ENCODE measurements around the gene ZBTB40. TPM values are rescaled to one million over a fixed set of nuclear protein-coding genes. Genes with fewer than 3 reads are reported as not detected.

The ZBTB40 gene
- total and polyA plus RNA-seq, 10 of the 15 experiments (the other 5 are each of a cell fraction or from before 2014, with no cell fraction given), result 1.9 to 14.4 (median 9.0) TPM

DNA sequence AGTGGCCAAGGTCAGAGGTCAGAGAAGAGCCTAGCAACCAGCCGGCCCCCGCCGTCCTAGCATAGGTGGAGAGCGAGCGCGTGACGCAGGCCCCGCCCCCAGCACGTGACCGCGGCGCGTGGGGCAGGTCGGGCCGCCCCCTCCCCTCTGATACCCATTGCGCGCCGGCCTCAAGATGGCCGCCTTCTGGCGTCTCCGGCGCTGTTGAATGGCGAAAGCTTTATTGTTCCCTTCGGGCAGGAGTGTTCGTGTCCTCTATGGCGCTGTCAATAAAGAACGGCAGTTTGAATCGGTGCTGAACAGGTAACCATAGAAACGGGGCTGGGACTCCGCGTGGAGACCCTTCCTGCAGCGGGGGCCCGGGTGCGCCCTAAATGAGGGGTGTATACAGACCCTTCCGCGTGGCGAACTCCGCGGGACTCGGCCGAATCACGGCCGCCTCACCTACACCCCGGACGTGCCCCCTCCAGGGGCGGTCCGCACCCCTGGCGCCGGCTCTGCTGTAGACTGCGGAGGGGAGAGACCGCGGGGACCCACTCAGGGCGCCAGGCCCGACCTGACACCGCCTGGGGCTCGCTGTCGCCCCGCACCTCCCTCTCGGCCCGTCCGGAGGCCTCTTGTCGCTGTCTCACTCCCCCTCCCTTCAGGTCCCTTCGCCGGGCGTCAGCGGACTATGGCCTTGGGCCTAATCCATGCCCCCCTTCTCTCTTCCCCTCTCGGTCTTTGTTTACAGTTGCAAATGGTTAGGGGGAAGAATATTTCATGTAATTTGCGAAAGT, at the start of gene ZBTB40 (continued):
- TF ChIP-seq, protein P1, sequence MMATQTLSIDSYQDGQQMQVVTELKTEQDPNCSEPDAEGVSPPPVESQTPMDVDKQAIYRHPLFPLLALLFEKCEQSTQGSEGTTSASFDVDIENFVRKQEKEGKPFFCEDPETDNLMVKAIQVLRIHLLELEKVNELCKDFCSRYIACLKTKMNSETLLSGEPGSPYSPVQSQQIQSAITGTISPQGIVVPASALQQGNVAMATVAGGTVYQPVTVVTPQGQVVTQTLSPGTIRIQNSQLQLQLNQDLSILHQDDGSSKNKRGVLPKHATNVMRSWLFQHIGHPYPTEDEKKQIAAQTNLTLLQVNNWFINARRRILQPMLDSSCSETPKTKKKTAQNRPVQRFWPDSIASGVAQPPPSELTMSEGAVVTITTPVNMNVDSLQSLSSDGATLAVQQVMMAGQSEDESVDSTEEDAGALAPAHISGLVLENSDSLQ (IDR thresholded peaks at IDR 0.05), result peak; percentile 51
- peak; percentile 62 for TF ChIP-seq SIX5 (IDR thresholded peaks at IDR 0.05; ENCODE audit: low read depth, low read length, severe bottlenecking)
- peak; percentile 92 for TF ChIP-seq CREB1 (IDR thresholded peaks at IDR 0.05; ENCODE audit: low read depth)
- peak; percentile 84 for TF ChIP-seq IKZF1 (conservative IDR thresholded peaks at IDR 0.05)
- TF ChIP-seq, protein P2, sequence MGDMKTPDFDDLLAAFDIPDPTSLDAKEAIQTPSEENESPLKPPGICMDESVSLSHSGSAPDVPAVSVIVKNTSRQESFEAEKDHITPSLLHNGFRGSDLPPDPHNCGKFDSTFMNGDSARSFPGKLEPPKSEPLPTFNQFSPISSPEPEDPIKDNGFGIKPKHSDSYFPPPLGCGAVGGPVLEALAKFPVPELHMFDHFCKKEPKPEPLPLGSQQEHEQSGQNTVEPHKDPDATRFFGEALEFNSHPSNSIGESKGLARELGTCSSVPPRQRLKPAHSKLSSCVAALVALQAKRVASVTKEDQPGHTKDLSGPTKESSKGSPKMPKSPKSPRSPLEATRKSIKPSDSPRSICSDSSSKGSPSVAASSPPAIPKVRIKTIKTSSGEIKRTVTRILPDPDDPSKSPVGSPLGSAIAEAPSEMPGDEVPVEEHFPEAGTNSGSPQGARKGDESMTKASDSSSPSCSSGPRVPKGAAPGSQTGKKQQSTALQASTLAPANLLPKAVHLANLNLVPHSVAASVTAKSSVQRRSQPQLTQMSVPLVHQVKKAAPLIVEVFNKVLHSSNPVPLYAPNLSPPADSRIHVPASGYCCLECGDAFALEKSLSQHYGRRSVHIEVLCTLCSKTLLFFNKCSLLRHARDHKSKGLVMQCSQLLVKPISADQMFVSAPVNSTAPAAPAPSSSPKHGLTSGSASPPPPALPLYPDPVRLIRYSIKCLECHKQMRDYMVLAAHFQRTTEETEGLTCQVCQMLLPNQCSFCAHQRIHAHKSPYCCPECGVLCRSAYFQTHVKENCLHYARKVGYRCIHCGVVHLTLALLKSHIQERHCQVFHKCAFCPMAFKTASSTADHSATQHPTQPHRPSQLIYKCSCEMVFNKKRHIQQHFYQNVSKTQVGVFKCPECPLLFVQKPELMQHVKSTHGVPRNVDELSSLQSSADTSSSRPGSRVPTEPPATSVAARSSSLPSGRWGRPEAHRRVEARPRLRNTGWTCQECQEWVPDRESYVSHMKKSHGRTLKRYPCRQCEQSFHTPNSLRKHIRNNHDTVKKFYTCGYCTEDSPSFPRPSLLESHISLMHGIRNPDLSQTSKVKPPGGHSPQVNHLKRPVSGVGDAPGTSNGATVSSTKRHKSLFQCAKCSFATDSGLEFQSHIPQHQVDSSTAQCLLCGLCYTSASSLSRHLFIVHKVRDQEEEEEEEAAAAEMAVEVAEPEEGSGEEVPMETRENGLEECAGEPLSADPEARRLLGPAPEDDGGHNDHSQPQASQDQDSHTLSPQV (IDR thresholded peaks at IDR 0.05), result no peak
- TF ChIP-seq NFIC (IDR thresholded peaks at IDR 0.05; ENCODE audit: low read depth, low read length), result no peak
- peak; percentile 93 for TF ChIP-seq BMI1 (IDR thresholded peaks at IDR 0.05; ENCODE audit: borderline replicate concordance)
- TF ChIP-seq, protein P3, sequence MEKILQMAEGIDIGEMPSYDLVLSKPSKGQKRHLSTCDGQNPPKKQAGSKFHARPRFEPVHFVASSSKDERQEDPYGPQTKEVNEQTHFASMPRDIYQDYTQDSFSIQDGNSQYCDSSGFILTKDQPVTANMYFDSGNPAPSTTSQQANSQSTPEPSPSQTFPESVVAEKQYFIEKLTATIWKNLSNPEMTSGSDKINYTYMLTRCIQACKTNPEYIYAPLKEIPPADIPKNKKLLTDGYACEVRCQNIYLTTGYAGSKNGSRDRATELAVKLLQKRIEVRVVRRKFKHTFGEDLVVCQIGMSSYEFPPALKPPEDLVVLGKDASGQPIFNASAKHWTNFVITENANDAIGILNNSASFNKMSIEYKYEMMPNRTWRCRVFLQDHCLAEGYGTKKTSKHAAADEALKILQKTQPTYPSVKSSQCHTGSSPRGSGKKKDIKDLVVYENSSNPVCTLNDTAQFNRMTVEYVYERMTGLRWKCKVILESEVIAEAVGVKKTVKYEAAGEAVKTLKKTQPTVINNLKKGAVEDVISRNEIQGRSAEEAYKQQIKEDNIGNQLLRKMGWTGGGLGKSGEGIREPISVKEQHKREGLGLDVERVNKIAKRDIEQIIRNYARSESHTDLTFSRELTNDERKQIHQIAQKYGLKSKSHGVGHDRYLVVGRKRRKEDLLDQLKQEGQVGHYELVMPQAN (conservative IDR thresholded peaks at IDR 0.05), result peak; percentile 86
- TF ChIP-seq, protein P4, sequence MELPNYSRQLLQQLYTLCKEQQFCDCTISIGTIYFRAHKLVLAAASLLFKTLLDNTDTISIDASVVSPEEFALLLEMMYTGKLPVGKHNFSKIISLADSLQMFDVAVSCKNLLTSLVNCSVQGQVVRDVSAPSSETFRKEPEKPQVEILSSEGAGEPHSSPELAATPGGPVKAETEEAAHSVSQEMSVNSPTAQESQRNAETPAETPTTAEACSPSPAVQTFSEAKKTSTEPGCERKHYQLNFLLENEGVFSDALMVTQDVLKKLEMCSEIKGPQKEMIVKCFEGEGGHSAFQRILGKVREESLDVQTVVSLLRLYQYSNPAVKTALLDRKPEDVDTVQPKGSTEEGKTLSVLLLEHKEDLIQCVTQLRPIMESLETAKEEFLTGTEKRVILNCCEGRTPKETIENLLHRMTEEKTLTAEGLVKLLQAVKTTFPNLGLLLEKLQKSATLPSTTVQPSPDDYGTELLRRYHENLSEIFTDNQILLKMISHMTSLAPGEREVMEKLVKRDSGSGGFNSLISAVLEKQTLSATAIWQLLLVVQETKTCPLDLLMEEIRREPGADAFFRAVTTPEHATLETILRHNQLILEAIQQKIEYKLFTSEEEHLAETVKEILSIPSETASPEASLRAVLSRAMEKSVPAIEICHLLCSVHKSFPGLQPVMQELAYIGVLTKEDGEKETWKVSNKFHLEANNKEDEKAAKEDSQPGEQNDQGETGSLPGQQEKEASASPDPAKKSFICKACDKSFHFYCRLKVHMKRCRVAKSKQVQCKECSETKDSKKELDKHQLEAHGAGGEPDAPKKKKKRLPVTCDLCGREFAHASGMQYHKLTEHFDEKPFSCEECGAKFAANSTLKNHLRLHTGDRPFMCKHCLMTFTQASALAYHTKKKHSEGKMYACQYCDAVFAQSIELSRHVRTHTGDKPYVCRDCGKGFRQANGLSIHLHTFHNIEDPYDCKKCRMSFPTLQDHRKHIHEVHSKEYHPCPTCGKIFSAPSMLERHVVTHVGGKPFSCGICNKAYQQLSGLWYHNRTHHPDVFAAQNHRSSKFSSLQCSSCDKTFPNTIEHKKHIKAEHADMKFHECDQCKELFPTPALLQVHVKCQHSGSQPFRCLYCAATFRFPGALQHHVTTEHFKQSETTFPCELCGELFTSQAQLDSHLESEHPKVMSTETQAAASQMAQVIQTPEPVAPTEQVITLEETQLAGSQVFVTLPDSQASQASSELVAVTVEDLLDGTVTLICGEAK (IDR thresholded peaks at IDR 0.05; ENCODE audit: borderline replicate concordance), result peak; percentile 100
- TF ChIP-seq, protein P5, sequence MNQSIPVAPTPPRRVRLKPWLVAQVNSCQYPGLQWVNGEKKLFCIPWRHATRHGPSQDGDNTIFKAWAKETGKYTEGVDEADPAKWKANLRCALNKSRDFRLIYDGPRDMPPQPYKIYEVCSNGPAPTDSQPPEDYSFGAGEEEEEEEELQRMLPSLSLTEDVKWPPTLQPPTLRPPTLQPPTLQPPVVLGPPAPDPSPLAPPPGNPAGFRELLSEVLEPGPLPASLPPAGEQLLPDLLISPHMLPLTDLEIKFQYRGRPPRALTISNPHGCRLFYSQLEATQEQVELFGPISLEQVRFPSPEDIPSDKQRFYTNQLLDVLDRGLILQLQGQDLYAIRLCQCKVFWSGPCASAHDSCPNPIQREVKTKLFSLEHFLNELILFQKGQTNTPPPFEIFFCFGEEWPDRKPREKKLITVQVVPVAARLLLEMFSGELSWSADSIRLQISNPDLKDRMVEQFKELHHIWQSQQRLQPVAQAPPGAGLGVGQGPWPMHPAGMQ (IDR thresholded peaks at IDR 0.05; ENCODE audit: borderline replicate concordance), result no peak
- peak; percentile 78 for TF ChIP-seq RUNX3 (IDR thresholded peaks at IDR 0.05; ENCODE audit: low read length)
- TF ChIP-seq FOXK2 (IDR thresholded peaks at IDR 0.05), result peak; percentile 35
- TF ChIP-seq HDAC2 (IDR thresholded peaks at IDR 0.05), result 0 out of 2 replicates have a peak, but pooled peaks have one; percentile 56
- TF ChIP-seq PML (IDR thresholded peaks at IDR 0.05; ENCODE audit: low read length), result peak; percentile 75; the same call in 1 of the 2 replicates
- TF ChIP-seq DPF2 (IDR thresholded peaks at IDR 0.05), result peak; percentile 58
- TF ChIP-seq RFX5 (IDR thresholded peaks at IDR 0.05; ENCODE audit: low read depth, low read length), result 0 out of 2 replicates have a peak, but pooled peaks have one; percentile 35
- TF ChIP-seq LARP7 (IDR thresholded peaks at IDR 0.05), result 0 out of 2 replicates have a peak, but pooled peaks have one; percentile 44
- peak; percentile 5; the same call in 1 of the 2 replicates for TF ChIP-seq ZNF24 (IDR thresholded peaks at IDR 0.05)

All from GM12878 (cell line).